PC-9 (cell line): ENCODE results near the gene ZNF648. TPM values are rescaled to one million over a fixed set of nuclear protein-coding genes. Genes with fewer than 3 reads are reported as not detected.

Source experiments
- BruUV-seq: library from RNA; stranded (reverse); fragments of 400-500 nt; replicated peaks from 2 replicates; lab custom pipeline; 2021; lab: Mats Ljungman, UMichigan
- CTCF ChIA-PET: fragments of 300-600 bp; sonication (Branson Sonifier 250); formaldehyde crosslinking; loops from one replicate; lab custom pipeline; 2022; ENCODE audit warnings: antibody characterized with exemption; lab: Charles Lee
- POLR2A ChIA-PET: fragments of 300-600 bp; sonication (Branson Sonifier 250); formaldehyde crosslinking; loops from one replicate; lab custom pipeline; 2022; ENCODE audit warnings: antibody characterized with exemption; ENCODE audit not compliant: unreplicated experiment; lab: Charles Lee
- DNase-seq, 2 experiments: peaks; one replicate each; pipeline versions ENCODE4 v3.0.0 to v3.0.0-alpha.2; 2015 to 2022; ENCODE audit warnings: mixed read lengths in 1 of 2
- H2AFZ ChIP-seq: fragments of 200-600 bp; sonication (generic); 2 replicates; pipeline ENCODE4 v1.8.1; 2017; ENCODE audit warnings: antibody characterized with exemption
- H3F3A ChIP-seq: fragments of 200-600 bp; sonication (generic); 2 replicates; pipeline ENCODE4 v1.8.1; 2017; ENCODE audit warnings: antibody characterized with exemption, mild to moderate bottlenecking, low read depth; ENCODE audit not compliant: insufficient read depth
- H3K27ac ChIP-seq: fragments of 200-600 bp; sonication (generic); 2 replicates; pipeline ENCODE4 v1.6.1; 2016; ENCODE audit warnings: mixed run types
- H3K27me3 ChIP-seq: fragments of 200-600 bp; sonication (generic); 2 replicates; pipeline ENCODE4 v1.6.1; 2016; ENCODE audit warnings: low read depth, mixed run types; ENCODE audit not compliant: insufficient read depth
- H3K36me3 ChIP-seq: fragments of 200-600 bp; sonication (generic); 2 replicates; pipeline ENCODE4 v1.6.1; 2016; ENCODE audit warnings: low read depth, mixed run types
- H3K4me1 ChIP-seq: fragments of 200-600 bp; sonication (generic); replicated peaks from 2 replicates; pipeline ENCODE4 v1.6.1; 2016; ENCODE audit warnings: mixed run types; ENCODE audit not compliant: insufficient read depth
- H3K4me2 ChIP-seq: fragments of 200-600 bp; sonication (generic); 2 replicates; pipeline ENCODE4 v1.6.1; 2017; ENCODE audit warnings: mixed run types
- H3K4me3 ChIP-seq: fragments of 200-600 bp; sonication (generic); 2 replicates; pipeline ENCODE4 v1.6.1; 2016; ENCODE audit warnings: mixed run types
- H3K79me2 ChIP-seq: fragments of 200-600 bp; sonication (generic); 2 replicates; pipeline ENCODE4 v1.6.1; 2017; ENCODE audit warnings: low read depth, mixed run types
- H3K9me2 ChIP-seq: fragments of 200-600 bp; sonication (generic); 2 replicates; pipeline ENCODE4 v1.8.1; 2017; ENCODE audit warnings: mild to moderate bottlenecking; ENCODE audit not compliant: insufficient read depth
- H3K9me3 ChIP-seq: fragments of 200-600 bp; sonication (generic); 2 replicates; pipeline ENCODE4 v1.8.1; 2016; ENCODE audit warnings: low read depth; ENCODE audit not compliant: insufficient read depth
- H4K20me1 ChIP-seq: fragments of 200-600 bp; sonication (generic); 2 replicates; pipeline ENCODE4 v1.8.1; 2017; ENCODE audit not compliant: insufficient read depth
- EZH2 ChIP-seq: fragments of 200-600 bp; sonication (generic); IDR thresholded peaks from 2 replicates; pipeline ENCODE4 v1.8.0; 2017; ENCODE audit warnings: antibody characterized with exemption, low read depth
- intact Hi-C: fragments of 100-400 bp; cut with micrococcal nuclease; formaldehyde crosslinking; loops from one replicate; pipeline ENCODE4 v1.10.0; 2022; ENCODE audit not compliant: unreplicated experiment
- total RNA-seq: library from RNA; stranded (reverse); gene quantifications from 2 replicates; pipeline ENCODE4 v1.2.3, GENCODE V29; 2021
- TF ChIP-seq, protein P1 (sequence below): fragments of 200-600 bp; sonication (generic); conservative IDR thresholded peaks from 2 replicates; pipeline ENCODE4 v1.6.1; 2017; ENCODE audit warnings: mixed run types, antibody characterized with exemption, mild to moderate bottlenecking, moderate library complexity

The ZNF648 gene
- total RNA-seq, 1 experiment from 2014 or later, result not detected

DNA sequence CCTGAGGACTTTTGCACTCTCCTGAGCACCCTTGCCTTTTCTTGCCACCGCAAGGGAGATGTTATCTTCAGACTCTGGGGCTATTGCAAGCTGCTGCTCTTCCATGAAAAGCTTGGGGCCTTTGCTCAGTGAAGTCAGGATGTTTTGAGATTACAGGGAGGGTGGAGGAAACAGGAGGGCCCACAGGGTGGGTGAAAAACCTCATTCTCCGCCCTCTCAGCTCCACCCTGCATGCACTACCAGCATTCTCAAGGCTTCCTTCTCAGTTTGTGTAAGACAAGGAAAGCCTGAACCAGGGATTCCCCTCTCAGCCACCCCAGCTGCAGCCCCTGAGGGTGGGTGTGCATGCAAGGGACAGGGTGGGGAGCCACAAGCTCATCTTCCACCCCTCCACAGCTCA is 25.8 kb upstream of the ZNF648 start:
- intact Hi-C loops, result loop anchor here (10.0 kb wide), 1 partner anchor 1187 kb away; no protein-coding TSS in a partner anchor
- Histone ChIP-seq H3F3A (peaks cover 21% of the 10 kb centered on the region; the same call in 1 of the 2 replicates), H3K9me3 (no peaks in the 10 kb centered on the region), H3K36me3 (no peaks in the 10 kb centered on the region), H3K27me3 (no peaks in the 10 kb centered on the region), H4K20me1 (no peaks in the 10 kb centered on the region), H3K4me3 (no peak overlapping the region), H2AFZ (no peak overlapping the region), H3K79me2 (no peaks in the 10 kb centered on the region), H3K9me2 (no peaks in the 10 kb centered on the region), H3K4me2 (peak overlapping the region; percentile 19), H3K27ac (no peak overlapping the region), H3K4me1 (peaks cover 30% of the 10 kb centered on the region)
- peak in 1 of 2 experiments; percentile 38 for DNase-seq
- ChIA-PET POLR2A (interaction anchor here (0.6 to 1.4 kb wide), 4 partner anchors 54 to 305 kb away, joined by 3 to 35 read pairs (median 14); partner anchors contain the start of gene GLUL), CTCF (interaction anchor here (0.5 to 2.3 kb wide), 6 partner anchors 14 to 695 kb away, joined by 3 to 16 read pairs (median 6); no protein-coding TSS in a partner anchor)
- BruUV-seq, result no TSS peak
- TF ChIP-seq, protein P1, sequence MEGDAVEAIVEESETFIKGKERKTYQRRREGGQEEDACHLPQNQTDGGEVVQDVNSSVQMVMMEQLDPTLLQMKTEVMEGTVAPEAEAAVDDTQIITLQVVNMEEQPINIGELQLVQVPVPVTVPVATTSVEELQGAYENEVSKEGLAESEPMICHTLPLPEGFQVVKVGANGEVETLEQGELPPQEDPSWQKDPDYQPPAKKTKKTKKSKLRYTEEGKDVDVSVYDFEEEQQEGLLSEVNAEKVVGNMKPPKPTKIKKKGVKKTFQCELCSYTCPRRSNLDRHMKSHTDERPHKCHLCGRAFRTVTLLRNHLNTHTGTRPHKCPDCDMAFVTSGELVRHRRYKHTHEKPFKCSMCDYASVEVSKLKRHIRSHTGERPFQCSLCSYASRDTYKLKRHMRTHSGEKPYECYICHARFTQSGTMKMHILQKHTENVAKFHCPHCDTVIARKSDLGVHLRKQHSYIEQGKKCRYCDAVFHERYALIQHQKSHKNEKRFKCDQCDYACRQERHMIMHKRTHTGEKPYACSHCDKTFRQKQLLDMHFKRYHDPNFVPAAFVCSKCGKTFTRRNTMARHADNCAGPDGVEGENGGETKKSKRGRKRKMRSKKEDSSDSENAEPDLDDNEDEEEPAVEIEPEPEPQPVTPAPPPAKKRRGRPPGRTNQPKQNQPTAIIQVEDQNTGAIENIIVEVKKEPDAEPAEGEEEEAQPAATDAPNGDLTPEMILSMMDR, result no peak
- TF ChIP-seq EZH2, result no peak

DNA sequence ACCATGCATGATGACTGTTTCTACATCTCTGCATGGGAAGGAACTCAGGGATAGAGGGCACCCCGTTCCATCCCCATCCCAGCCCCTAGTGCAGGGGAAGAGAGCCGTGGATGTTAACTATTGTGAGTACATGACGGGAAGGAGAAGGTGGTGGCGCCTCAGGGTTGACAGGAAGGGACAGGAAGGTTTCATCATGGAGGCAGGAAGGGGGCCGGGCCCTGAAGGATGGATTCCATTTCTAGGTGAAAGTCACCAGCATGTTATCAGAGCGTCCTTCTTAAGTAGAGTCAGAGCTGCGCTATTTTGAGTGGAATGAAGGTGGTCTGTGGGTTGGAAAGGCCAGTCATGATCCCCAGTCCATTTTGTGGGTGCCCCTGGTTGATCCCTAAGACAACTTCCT is 25.1 kb upstream of the ZNF648 start:
- Histone ChIP-seq H2AFZ (no peak overlapping the region), H3F3A (peaks cover 21% of the 10 kb centered on the region; the same call in 1 of the 2 replicates), H3K27ac (no peak overlapping the region), H3K4me3 (no peak overlapping the region), H3K4me1 (peaks cover 30% of the 10 kb centered on the region), H3K36me3 (no peaks in the 10 kb centered on the region), H3K79me2 (no peaks in the 10 kb centered on the region), H3K27me3 (no peaks in the 10 kb centered on the region), H4K20me1 (no peaks in the 10 kb centered on the region), H3K9me3 (no peaks in the 10 kb centered on the region), H3K9me2 (no peaks in the 10 kb centered on the region), H3K4me2 (no peak overlapping the region)
- intact Hi-C loops, result loop anchor here (10.0 kb wide), 1 partner anchor 1188 kb away; no protein-coding TSS in a partner anchor
- DNase-seq, result no peak
- TF ChIP-seq EZH2, result no peak
- TF ChIP-seq, protein P1, result no peak
- BruUV-seq, result no TSS peak
- ChIA-PET POLR2A (interaction anchor here (0.6 kb wide), 1 partner anchor 54 kb away, joined by 16 read pairs; no protein-coding TSS in a partner anchor), CTCF (interaction anchor here (1.5 to 2.3 kb wide), 2 partner anchors 57 to 696 kb away, joined by 5 to 16 read pairs; no protein-coding TSS in a partner anchor)

- no peak overlapping the region for H2AFZ ChIP-seq
- no peaks in the 10 kb centered on the region for H3K9me2 ChIP-seq
- H3K27ac ChIP-seq, result no peak overlapping the region
- H4K20me1 ChIP-seq, result no peaks in the 10 kb centered on the region
- POLR2A ChIA-PET, result interaction anchor here (0.6 kb wide), 1 partner anchor 55 kb away, joined by 16 read pairs; no protein-coding TSS in a partner anchor
- no TSS peak for BruUV-seq
- peaks cover 21% of the 10 kb centered on the region; the same call in 1 of the 2 replicates for H3F3A ChIP-seq
- no peak overlapping the region for H3K4me2 ChIP-seq
- H3K36me3 ChIP-seq, result no peaks in the 10 kb centered on the region
- intact Hi-C loops, result loop anchor here (10.0 kb wide), 1 partner anchor 1189 kb away; no protein-coding TSS in a partner anchor
- H3K9me3 ChIP-seq, result no peaks in the 10 kb centered on the region
- no peaks in the 10 kb centered on the region for H3K79me2 ChIP-seq
- CTCF ChIA-PET, result no interaction called here
- no peak overlapping the region for H3K4me3 ChIP-seq
- no peaks in the 10 kb centered on the region for H3K27me3 ChIP-seq
- no peak for TF ChIP-seq EZH2
- TF ChIP-seq, protein P1, result no peak
- no peak for DNase-seq
- peaks cover 30% of the 10 kb centered on the region for H3K4me1 ChIP-seq
These were observed 24.6 kb upstream of the ZNF648 start for GRCh38 chr1:182086136-182086535.
